Stimulated activated CD4-positive, alpha-beta T cell treated with anti-CD3 and anti-CD28 coated beads, Interleukin-4, amount 100 ng/mL, for 24 hours (primary cell): ENCODE results near the gene RABAC1.

Source experiments
- DNase-seq: peaks from one replicate; pipeline ENCODE4 v3.0.0-alpha.2; 2020

Gene RABAC1

GRCh38 chr19:41913538-41914423 lies 45.3 kb downstream of the RABAC1 start:
- no peak for DNase-seq

- DNase-seq, result no peak
These were observed 46.1 kb downstream of the RABAC1 start for GRCh38 chr19:41912899-41913537.

DNA sequence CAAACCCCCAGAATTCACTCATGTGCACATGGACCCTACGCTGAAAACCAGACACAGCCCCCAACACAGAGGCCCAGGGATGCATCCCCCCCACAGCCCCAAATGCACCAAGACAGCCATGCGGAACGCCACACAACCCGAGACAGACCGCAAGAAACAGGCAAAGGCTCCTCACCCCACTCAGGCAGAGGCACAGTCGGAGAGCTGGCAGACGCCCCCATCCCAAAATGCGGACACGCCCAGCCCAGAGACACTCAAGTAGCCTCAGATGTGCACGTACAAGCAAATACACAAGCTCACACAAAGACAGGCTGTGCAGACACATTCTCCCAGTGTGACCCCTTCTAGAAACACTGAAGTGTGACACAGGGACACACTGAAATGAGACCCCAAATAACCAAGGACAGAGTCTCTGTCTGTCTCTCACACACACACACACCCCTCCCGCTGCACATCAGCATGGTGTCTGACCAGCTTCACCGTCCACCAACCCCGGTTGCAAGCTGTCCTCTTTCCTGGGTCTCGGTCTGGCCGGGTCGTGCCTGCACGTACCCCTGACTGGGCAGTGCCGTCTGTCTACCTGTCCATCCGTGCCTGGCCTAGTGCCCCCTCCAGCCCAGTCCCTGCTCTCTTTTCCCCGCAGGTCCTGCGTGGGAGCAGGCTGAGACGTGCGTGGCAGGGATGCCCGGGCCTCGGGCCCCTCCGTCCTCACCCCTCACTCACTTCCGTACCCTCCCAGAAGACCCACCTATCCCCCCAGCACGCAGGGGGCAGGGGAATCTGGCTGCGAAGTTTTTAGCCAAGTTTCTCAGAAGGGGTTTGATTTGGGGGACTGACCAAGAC lies 47.0 kb downstream of the RABAC1 start:
- DNase-seq, result no peak

DNA sequence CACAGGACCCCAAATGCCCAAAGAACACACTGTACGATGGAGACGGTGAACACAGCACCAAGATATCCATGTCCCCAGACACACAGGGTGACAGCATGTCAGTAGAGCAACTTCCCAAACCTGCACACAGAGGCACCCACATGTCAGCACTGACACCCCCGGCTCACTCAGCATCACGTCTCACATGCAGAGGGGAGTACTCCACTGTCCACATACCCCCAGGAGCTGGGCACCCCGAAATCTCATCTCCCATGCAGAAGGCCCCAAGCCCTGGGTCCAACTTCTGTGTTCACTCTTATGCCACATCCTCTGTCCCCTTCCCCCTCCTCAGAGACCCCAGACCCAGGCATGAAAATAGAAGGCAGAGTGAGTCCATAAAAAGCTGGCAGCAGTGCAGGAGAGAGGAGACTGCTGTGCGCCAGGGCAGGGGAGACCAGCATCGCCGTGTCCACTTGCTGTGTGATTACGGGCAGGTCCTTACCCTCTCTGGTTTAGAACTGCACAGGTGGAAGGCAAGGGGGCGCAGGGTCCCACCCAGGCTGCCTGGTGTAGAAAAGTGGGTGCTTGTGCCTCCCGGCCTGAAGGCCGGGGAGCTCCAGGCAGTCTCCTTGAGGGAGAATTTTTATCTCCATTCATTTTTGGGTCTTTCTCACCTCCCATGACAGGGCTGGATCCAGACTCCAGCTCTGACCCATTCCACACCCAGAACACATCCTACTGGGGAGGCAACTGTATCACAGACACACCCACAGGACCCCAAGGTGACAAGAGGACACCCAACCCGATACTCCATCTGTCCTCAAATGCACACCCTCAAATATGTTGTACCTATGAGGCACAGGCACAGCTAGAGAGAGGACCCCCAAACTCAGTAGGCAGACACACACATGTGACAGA lies 47.9 kb downstream of the RABAC1 start:
- no peak for DNase-seq

GRCh38 chr19:41910240-41910991 lies 48.7 kb downstream of the RABAC1 start:
- DNase-seq, result no peak

- no peak for DNase-seq
These were observed 49.4 kb downstream of the RABAC1 start for GRCh38 chr19:41909706-41910105.

- DNase-seq, result no peak
These were observed 50.2 kb downstream of the RABAC1 start for GRCh38 chr19:41908724-41909464.

- DNase-seq, result no peak
These were observed 51.0 kb downstream of the RABAC1 start for GRCh38 chr19:41907994-41908615.

GRCh38 chr19:41906916-41907680 lies 52.0 kb downstream of the RABAC1 start:
- no peak for DNase-seq
